HG02610 (cell line): ENCODE data around the gene LEFTY1.
A peak's percentile ranks its signal among the peaks of the same experiment; 100 is the strongest.
"Not testable (repeated sequence)": the region's sequence is repeated elsewhere in the genome, so short reads cannot be mapped to it uniquely, and the experiment has no call there.

Experiments used
- ATAC-seq: cut with Tn5 transposase; IDR thresholded peaks from one replicate; pipeline ENCODE4 v1.9.1; 2021; ENCODE audit warnings: mild to moderate bottlenecking, moderate library complexity; ENCODE audit not compliant: unreplicated experiment

LEFTY1 gene, protein sequence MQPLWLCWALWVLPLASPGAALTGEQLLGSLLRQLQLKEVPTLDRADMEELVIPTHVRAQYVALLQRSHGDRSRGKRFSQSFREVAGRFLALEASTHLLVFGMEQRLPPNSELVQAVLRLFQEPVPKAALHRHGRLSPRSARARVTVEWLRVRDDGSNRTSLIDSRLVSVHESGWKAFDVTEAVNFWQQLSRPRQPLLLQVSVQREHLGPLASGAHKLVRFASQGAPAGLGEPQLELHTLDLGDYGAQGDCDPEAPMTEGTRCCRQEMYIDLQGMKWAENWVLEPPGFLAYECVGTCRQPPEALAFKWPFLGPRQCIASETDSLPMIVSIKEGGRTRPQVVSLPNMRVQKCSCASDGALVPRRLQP

DNA sequence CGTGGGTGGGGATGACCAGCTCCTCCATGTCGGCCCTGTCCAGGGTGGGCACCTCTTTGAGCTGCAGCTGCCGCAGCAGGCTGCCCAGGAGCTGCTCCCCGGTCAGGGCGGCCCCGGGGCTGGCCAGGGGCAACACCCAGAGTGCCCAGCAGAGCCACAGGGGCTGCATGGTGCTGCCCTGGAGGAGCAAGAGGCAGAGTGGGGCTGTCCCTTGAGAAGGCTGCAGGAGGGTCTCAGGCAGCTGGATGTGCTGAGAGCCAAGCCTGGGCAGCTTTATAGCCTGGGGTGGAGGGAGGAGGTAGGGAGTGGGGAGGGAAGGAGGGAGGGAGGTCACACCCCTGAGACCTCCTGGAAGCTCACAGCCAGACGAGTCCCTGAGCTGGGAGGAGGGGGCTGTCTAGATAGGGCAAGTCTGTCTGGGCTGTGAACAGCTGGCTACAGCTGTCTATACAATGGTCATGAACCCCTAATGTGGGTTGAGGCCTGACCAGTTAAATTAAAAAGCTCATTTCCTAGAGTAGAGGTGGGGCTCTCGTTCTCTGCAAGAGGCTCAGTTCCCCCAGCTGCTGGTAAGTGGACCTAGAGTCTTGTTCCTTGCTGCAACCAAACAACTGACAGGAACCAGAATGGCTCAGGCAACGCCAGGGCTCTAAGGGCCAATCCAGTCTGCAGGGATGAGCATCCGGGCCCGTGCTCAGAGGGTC is at the start of gene LEFTY1:
Gene LEFTY1 (minus strand): TSS at position 249 of the 704 bp plus-strand sequence. CDS start 80 bp downstream, at position 169.
- ATAC-seq = no peak

DNA sequence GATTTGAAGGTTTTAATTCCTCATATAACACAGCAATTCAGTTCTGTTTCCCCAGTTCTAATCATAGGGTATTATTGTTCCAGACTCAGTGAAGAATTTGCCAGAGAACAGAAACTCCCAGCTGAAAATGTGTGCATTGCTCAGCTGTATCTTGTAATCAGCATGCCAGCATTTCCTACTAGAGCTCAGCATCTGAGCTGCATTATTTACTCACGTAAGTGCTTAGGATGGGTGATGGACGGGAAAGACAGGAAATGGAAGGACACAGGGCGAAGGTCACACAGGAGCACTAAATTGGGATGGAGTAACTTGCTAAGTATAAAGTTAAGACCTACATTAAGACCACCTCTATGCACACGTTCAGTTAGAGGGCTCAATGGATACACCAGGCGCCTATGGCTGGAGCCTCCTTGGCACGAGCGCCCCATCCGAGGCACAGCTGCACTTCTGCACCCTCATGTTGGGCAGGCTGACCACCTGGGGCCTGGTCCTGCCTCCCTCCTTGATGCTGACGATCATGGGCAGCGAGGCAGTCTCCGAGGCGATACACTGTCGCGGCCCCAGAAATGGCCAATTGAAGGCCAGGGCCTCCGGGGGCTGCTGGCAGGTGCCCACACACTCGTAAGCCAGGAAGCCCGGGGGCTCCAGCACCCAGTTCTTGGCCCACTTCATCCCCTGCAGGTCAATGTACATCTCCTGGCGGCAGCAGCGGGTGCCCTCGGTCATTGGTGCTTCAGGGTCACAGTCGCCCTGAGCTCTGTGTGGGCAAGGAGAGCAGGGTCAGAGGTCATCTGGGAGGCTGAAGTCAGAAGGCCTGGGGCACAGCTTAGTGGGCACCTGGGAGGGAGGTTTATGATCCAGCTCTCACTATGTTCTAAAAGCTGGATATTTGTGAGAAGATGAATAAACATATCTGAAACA is 48.4 kb upstream of the LEFTY1 start:
- ATAC-seq = no peak

DNA sequence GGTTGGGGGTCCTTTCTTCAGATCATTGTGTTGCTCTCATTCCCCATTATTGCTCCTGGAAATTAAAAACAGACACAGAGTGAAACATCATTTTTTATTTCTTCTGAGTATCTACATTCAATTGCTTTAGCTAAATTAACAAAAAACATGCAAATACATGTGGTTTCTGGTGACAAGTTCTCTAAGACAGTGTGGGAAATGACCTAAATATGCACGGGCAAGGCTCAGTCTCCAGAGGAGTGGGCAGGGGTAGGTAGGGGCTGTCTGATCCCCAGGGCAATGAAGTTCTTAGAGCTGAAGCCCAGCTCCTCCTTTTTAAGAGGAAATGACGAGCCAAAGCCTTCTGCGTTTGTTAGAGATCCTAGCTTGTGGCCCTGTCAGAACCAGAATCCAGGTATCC is 47.6 kb upstream of the LEFTY1 start:
- ATAC-seq = no peak

DNA sequence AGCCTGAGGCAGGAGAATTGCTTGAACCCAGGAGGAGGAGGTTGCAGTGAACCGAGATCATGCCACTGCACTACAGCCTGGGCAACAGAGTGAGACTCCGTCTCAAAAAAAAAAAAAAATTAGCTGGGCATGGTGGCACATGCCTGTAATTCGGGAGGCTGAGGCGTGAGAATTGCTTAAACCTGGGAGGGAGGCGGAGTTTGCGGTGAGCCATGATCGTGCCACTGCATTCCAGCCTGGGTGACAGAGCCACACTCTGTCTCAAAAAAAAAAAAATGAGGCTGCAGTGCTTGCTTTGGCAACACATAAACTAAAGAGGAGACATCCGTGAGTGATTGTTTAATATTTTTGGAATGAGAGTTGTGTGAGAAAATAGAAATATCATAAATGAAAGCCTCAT is 47.1 kb upstream of the LEFTY1 start:
- not testable (repeated sequence) for ATAC-seq

DNA sequence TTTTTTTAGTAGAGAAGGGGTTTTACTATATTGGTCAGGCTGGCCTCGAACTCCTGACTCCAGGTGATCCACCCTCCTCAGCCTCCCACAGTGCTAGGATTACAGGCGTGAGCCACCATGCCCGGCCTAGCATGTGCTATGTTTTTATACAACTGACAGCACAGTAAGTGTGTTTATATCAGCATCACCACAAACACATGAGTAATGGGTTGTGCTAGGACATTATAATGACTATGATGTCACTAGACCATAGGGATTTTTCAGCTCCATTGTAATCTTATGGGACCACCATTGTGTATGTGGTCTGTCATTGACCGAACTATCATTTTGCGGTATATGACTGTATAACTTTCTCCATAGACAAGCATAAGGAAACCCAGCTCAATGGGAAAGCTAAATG is 45.8 kb upstream of the LEFTY1 start:
- ATAC-seq = no peak

DNA sequence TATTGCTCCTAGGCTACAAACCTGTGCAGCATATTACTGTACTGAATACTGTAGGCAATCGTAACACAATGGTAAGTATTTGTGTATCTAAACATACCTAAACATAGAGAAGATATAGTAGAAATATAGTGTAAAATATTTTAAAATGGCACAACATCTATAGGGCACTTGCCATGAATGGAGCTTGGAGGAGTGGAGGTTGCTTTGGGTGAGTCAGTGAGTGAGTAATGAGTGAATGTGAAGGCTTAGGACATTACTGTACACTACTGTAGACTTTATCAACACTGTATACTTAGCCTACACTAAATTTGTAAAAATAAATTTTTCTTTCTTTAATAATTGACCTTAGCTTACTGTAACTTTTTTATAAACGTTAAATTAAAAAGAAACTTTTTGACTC is 44.1 kb upstream of the LEFTY1 start:
- no peak for ATAC-seq

DNA sequence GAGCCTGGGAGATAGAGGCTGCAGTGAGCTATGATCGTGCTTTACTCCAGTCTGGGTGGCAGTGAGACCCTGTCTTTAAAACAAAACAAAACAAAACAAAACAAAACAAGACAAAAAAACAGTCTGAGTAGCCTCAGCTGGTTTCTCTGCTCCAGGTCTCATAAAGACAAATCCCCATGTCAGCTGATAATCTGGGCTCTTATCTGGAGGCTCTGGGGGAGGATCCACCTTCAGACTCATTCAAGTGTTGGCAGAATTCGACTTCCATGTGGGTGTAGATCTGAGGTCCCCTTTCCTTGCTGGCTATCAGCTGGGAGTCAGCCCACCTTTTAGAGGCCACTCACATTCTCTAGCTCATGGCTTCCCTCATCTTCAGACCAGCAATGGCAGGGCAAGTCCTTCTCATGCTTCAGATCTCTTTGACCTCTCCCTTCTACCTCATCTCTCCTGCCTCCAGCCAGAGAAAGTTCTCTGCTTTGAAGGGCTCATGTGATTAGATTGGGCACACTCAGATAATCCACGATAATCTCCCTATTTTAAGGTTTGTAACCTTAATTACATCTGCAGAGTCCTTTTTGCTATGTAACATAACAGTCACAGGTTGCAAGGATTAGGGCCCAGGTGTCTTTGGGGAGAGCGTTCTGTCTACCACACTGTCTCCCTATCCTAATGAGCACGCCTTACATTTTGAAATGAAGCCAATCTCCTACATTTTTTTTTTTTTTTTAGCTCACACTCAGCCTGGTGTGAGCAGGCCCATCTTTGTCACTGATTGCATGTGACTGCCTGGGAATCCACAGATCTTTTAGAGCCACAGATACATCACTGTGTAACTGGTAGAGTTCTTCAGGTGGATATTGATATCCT is 42.6 kb upstream of the LEFTY1 start:
- no peak for ATAC-seq

DNA sequence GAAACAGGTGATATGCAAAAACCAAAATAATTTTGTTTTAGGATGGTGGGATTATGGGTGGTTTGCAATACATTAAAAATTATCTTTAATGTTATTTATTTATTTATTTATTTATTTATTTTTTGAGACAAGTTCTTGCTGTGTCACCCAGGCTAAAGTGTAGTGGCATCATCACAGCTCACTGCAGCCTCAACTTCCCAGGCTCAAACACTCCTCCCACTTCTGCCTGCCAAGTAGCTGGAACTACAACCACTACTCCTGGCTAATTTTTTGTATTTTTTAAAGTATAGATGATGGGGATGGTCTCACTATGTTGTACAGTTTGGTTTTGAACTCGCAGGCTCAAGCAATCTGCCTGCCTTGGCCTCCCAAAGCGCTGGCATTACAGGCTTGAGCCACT is 41.6 kb upstream of the LEFTY1 start:
- no peak for ATAC-seq

DNA sequence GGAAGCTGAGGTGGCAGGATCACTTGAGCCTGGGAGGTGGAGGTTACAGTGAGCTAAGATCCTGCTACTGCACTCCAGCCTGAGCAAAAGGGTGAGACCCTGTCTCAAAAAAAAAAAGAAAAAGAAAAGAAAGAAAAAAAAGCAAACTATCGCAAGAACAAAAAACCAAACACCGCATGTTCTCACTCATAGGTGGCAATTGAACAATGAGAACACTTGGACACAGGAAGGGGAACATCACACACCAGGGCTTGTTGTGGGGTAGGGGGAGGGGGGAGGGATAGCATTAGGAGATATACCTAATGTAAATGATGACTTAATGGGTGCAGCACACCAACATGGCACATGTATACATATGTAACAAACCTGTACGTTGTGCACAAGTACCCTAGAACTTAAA is 40.5 kb upstream of the LEFTY1 start:
- ATAC-seq = not testable (repeated sequence)

DNA sequence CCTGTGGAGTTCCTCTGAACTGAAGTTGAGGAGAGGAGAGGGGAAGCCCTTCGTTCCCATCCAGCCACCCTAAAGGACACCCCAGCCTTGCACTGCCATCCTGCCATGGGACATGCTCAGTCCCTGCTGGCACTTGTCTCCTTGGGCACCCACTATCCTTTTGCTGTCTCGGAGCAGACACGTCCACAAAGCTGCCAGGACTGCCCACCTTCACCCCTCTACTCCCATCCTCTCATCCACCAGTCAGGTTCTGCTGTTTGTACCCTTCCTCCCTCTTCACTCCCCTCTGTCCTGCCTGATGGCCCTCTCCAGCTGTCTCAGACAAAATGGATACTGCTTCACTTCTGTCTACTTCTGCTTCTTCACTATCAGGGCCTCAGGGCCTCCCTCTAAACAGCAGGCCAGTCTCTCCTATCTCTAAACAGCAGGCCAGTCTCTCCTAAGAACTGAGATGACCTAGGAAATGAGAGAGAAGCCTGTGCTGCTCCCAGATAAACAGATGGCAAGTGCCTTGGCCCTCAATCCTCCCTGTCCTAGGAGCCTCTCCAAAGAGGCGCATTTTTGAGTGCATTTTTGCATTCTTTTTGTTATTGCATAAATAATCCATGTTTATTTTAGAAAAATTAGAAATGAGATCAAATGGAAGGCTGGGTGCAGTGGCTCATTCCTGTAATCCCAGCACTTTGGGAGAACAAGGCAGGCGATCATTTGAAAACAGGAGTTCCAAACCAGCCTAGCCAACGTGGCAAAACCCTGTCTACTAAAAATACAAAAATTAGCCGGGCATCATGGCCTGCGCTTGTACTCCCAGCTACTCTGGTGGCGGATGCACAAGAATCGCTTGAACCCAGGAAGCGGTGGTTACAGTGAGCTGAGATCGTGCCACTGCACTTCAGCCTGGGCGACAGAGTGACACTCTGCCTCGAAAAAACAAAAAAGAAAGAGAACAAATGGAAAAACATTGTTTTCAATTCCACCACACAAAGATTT is 39.5 kb upstream of the LEFTY1 start:
- no peak for ATAC-seq

DNA sequence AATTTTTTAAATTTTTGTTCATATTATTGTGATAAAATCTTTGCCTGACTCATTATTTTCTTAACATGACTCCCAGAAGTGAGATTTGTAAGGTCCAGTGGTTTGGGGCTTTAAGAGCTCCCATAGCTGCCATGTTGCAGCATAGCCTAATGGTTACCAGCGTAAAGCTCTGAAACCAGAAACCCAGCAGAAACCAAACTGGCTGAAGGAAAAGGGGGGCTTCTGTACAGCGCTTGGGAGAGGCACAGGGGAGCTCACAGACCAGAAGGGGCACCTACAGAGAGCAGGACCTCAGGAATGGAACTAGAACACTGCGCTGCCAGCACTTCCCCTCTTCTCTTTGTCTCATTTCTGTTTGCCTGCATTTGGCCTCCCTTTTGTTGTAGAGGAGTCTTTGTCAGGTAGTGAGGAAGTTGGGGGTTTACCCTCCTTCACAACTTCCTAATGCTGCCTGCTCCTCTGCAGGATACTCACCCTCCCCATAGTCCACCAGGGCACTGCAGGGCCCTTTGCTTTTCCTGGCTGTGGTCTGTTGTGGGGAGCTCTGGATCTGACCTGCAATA is 37.7 kb upstream of the LEFTY1 start:
- ATAC-seq = no peak

DNA sequence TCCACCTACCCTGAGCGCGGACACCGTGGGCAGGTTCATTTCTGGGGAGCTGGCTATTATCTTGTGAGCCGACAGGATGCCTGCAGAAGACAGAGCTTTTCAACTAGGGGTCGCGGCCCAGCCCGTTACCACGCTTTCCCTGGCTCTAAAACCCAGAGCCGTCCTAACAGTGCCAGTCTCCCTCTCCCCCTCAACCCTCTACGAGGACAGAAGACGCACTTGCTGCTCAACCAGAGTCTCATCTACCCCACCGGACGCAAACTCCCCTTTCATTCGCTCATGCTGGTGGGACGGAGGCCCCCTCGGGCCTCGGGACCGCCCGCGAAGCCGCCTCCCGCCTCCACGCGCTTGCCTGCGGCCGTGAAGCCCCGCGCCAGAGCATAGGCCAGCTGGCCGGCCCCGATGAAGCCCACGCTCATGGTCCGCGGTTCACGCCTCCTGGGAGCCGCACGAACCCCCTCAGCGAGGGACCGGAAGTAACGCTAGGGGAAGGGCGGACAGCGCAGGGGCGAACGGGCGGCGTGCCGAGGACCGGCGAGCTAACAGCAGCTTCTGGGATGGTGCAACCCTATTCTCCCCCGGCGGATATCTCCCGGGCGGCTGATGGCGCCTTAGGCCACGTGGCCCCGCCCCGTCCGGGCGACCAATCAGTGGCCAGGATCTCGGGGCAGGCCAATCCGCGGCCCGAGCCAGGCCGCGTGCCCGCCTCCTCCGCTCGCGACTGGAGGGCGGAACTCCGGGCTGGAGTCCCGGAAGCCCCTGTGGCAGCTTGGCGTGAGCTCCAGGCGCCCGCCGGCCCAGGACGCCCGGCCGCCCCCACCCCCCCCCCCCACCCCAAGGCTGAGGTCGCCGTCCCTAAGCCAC is 35.0 kb upstream of the LEFTY1 start, which contains the start of gene PYCR2:
Gene PYCR2 (minus strand): TSS at position 559 of the 864 bp plus-strand sequence. CDS start 140 bp downstream, at position 419.
- peak; percentile 99 for ATAC-seq

DNA sequence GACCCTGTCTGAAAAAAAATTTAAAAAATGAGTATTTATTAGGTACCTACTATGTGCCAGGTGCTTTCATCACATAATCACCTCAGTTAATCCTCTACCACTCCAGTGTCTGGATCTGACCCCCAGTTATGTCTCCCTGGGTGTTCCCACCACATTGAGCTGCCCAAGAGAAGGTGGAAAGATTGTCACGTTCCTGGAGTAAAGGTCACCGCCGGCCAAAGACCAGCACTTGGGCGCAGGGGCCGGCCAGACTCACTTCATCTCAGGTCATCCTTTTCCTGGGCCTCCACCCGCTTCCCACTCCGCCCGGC is 34.4 kb upstream of the LEFTY1 start:
- ATAC-seq = no peak

DNA sequence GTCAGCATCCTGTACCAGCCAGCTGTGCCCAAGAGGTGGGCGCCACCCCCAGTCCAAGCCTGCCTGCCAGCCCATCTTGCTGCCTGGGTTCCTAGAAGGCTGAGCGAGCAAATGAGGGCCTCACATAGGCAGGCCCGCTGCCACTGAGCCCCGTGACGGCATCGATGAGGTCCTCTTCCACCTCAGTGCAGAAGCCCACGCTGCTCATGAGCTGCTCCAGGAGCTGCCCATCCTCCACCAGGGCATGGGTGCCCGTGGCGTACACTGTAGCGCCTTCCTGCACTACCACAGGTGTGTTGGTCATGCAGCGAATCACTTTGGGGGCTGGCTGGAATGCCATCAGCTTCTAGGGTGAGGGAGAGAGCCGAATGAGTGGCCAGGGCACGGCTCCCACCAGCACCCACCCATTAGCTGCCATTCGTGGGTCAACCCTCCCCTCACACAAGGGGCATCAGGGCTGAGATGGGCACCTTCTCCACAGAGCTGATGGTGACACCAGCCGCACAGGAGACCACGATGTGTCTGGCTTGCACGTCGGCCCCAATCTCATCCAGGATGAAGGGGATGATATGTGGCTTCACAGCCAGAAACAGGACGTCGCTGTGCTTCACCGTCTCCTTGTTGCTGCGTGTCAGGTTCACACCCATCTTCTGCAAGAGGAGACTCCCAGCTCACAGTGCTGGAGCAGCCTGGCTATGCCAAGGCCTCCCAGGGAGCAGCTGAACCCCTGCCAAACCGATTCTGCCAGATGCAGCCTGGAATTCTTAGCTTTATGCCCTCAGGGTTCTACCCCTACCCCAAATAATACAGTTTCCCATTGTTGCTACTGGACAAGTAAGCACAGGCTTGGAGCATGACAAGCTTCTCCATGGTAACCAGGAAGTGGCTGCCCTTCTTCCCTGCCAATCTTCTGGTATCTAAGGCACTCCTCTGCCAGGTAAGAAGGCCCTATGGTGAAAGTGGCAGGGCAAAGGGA is 33.1 kb upstream of the LEFTY1 start:
- no peak for ATAC-seq

DNA sequence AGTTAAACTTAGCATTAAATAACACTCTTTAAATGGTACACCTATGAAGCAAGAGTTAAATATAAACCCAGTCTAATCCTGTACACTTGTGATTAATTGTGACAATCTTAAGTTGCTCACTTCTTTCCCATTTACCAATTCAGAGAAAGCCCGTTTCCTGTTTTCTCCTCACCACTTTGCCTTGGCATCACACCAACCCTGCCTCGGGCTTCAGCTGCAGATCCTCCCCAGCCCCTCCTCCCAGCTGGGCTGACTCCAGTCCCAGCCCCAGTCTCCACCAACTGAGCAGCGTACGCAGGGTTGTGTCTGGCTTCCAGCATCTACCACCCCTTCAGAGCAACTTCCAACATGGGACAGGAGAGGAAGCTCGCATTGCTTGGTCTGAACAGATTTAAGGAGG is 31.0 kb upstream of the LEFTY1 start:
- no peak for ATAC-seq

DNA sequence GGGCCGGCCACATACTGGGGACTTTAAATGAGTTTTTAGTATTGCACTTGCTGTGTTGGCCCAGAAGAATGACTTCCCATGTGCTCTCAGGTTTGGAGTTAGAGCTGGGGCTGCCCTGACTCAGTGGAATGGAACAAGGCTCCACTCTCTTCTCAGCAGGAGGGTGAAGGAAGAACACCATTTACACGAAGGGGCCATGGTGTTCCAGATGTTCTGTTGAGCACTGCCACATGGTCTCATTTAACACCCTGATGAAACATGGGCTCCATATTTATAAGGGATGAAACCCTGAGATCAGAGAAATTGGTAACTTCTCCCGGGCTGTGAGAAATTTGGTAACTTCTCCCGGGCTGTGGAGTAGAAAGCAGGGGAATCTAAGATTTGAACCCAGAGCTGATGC is 29.3 kb upstream of the LEFTY1 start:
- no peak for ATAC-seq

DNA sequence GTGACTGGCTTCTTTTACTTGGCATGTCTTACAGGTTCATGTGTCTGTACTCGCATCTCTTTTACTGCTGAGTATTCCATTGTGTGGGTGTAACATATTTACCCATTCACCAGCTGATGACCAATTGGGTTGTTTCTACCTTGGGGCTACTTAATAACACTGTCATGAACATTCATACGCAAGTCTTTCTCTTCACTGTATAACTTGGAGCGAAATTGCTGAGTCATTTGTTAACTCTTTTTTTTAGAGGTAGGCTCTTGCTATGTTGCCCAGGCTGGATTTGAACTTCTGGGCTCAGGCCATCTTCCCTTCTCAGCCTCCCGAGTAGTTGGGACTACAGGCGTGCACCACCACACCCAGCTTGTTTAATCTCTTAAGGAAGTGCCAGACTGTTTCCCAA is 28.6 kb upstream of the LEFTY1 start:
- no peak for ATAC-seq
